Fibroblast of lung (primary cell): ENCODE measurements around the gene FITM2.

Experiments
- CTCF ChIP-seq, 2 donors: IDR thresholded peaks in 1 of 2; conservative IDR thresholded peaks in 1 of 2; 1 replicate in 1 of 2; 2 replicates in 1 of 2; pipeline ENCODE4 v1.5.1; 2011 to 2012; ENCODE audit warnings: low read length in 2 of 2, control low read depth in 1 of 2, inconsistent platforms in 1 of 2, low read depth in 1 of 2, mild to moderate bottlenecking in 1 of 2
- EZH2 ChIP-seq: IDR thresholded peaks from 2 replicates; pipeline ENCODE4 v1.5.1; 2012; ENCODE audit warnings: low read length, control low read depth, mild to moderate bottlenecking; ENCODE audit errors: missing control alignments

GRCh38 chr20:44258226-44258890 lies 52.6 kb downstream of the FITM2 start:
- TF ChIP-seq CTCF (conservative IDR thresholded peaks at IDR 0.05 in 1 of 2, IDR thresholded peaks at IDR 0.05 in 1 of 2; ENCODE audit: low read depth in 1 of 2, low read length in 2 of 2) (no peak), EZH2 (no peak)
